ENCODE measurements around the gene SLC9A3.

Gene SLC9A3

GRCh38 chr5:447501-447900 is 76.7 kb downstream of the SLC9A3 start:
- no peak overlapping the region for H3K9ac ChIP-seq (ENCODE audit: low read length)
- H3K4me1 ChIP-seq (ENCODE audit: control insufficient read depth, insufficient read depth, low read length): peaks cover 13% of the 10 kb centered on the region
- no peaks in the 10 kb centered on the region for H3K27me3 ChIP-seq (ENCODE audit: control insufficient read depth, insufficient read depth, low read length)
- H3K4me3 ChIP-seq (ENCODE audit: low read length): no peak overlapping the region
- peaks cover 8% of the 10 kb centered on the region for H3K36me3 ChIP-seq (ENCODE audit: control insufficient read depth, insufficient read depth, low read length)
- H3K9me3 ChIP-seq (ENCODE audit: control insufficient read depth, low read length): no peaks in the 10 kb centered on the region

- Histone ChIP-seq H3K9ac (ENCODE audit: low read length) (no peak overlapping the region), H3K4me1 (ENCODE audit: control insufficient read depth, insufficient read depth, low read length) (peaks cover 19% of the 10 kb centered on the region), H3K36me3 (ENCODE audit: control insufficient read depth, insufficient read depth, low read length) (peaks cover 8% of the 10 kb centered on the region), H3K27me3 (ENCODE audit: control insufficient read depth, insufficient read depth, low read length) (no peaks in the 10 kb centered on the region), H3K4me3 (ENCODE audit: low read length) (no peak overlapping the region), H3K9me3 (ENCODE audit: control insufficient read depth, low read length) (no peaks in the 10 kb centered on the region)
Observed at GRCh38 chr5:446883-447263, 77.4 kb downstream of the SLC9A3 start.

GRCh38 chr5:446066-446882 is 78.0 kb downstream of the SLC9A3 start:
- no peaks in the 10 kb centered on the region for H3K27me3 ChIP-seq (ENCODE audit: control insufficient read depth, insufficient read depth, low read length)
- no peaks in the 10 kb centered on the region for H3K9me3 ChIP-seq (ENCODE audit: control insufficient read depth, low read length)
- H3K4me1 ChIP-seq (ENCODE audit: control insufficient read depth, insufficient read depth, low read length): peaks cover 19% of the 10 kb centered on the region
- H3K9ac ChIP-seq (ENCODE audit: low read length): no peak overlapping the region
- H3K36me3 ChIP-seq (ENCODE audit: control insufficient read depth, insufficient read depth, low read length): peaks cover 8% of the 10 kb centered on the region
- H3K4me3 ChIP-seq (ENCODE audit: low read length): no peak overlapping the region

DNA sequence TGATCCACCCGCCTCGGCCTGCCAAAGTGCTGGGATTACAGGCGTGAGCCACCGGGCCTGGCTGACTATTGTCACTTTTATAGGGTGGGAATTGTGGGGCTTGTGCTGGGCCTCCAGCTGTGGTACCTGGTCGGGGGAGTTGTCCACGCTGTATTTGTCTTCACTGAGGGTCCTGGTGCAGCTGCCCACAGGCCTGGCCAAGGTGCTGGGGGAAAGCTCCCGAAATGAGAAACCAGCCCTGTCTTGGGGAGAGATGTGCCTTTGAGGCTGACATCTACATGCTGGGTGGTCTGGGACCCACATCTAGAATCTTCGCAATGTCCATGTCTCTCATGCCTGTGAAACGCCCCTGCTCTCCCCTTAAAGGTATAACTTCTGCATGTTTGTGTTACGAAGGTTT is 78.7 kb downstream of the SLC9A3 start:
- H3K36me3 ChIP-seq (ENCODE audit: control insufficient read depth, insufficient read depth, low read length): peaks cover 8% of the 10 kb centered on the region
- H3K9me3 ChIP-seq (ENCODE audit: control insufficient read depth, low read length): no peaks in the 10 kb centered on the region
- H3K27me3 ChIP-seq (ENCODE audit: control insufficient read depth, insufficient read depth, low read length): no peaks in the 10 kb centered on the region
- peaks cover 19% of the 10 kb centered on the region for H3K4me1 ChIP-seq (ENCODE audit: control insufficient read depth, insufficient read depth, low read length)
- H3K9ac ChIP-seq (ENCODE audit: low read length): no peak overlapping the region
- H3K4me3 ChIP-seq (ENCODE audit: low read length): no peak overlapping the region

GRCh38 chr5:444226-444625 is 80.0 kb downstream of the SLC9A3 start:
- no peaks in the 10 kb centered on the region for H3K27me3 ChIP-seq (ENCODE audit: control insufficient read depth, insufficient read depth, low read length)
- H3K4me3 ChIP-seq (ENCODE audit: low read length): no peak overlapping the region
- no peaks in the 10 kb centered on the region for H3K9me3 ChIP-seq (ENCODE audit: control insufficient read depth, low read length)
- H3K36me3 ChIP-seq (ENCODE audit: control insufficient read depth, insufficient read depth, low read length): peaks cover 8% of the 10 kb centered on the region
- H3K9ac ChIP-seq (ENCODE audit: low read length): peak overlapping the region; percentile 87
- H3K4me1 ChIP-seq (ENCODE audit: control insufficient read depth, insufficient read depth, low read length): peaks cover 19% of the 10 kb centered on the region

- H3K9me3 ChIP-seq (ENCODE audit: control insufficient read depth, low read length): no peaks in the 10 kb centered on the region
- peak overlapping the region; percentile 92 for H3K4me3 ChIP-seq (ENCODE audit: low read length)
- H3K9ac ChIP-seq (ENCODE audit: low read length): peak overlapping the region; percentile 87
- no peaks in the 10 kb centered on the region for H3K27me3 ChIP-seq (ENCODE audit: control insufficient read depth, insufficient read depth, low read length)
- peaks cover 19% of the 10 kb centered on the region for H3K4me1 ChIP-seq (ENCODE audit: control insufficient read depth, insufficient read depth, low read length)
- H3K36me3 ChIP-seq (ENCODE audit: control insufficient read depth, insufficient read depth, low read length): peaks cover 8% of the 10 kb centered on the region
Observed at GRCh38 chr5:443239-444151, 80.8 kb downstream of the SLC9A3 start.

DNA sequence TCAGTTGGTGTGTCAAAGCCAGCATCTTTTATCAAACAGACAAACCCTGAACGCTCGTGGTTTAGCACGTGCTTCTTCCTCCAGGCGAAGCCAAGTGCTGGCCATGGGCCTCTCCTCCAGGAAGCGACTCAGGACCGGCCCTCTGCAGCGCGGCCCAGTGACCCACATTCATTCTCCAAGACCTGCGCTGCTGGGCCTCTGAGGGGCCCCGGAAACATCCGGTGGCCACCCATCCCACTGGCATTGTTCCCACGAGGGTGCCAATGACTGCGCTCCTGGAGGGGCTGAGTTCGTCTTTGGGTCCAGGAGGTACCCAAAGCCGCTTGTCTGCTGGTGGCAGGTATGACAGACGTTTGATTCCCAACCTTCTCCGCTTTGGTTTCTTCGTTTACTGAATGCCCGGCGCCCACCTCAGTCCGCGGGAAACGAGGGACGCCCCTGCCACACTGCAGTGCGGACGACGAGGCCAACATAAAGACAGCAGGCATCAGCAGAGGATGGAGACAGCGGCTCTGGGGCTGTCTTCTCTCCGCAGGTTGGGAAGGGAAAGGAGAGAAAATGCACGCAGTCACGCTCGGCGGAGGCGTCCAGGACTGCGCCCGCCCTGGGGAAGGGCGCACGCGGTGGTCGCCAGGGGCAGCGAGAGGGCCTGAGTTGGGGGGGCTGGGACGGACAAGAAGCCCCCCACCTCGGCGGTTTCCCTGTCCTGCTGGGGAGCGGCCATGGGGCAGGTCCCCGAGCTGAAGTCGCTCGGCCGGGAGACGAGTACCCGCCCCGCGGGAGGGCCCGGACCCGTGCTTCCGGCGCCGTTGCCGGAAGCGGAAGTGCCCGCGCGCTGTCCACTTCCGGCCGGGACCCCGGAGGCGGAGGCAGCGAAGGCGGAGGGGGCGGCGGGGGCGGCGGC is 81.7 kb downstream of the SLC9A3 start, which contains the start of gene EXOC3:
EXOC3 (plus strand) TSS at position 842 of the 904 bp plus-strand sequence. CDS start 3,030 bp downstream, outside the sequence.
- H3K36me3 ChIP-seq (ENCODE audit: control insufficient read depth, insufficient read depth, low read length): peaks cover 3% of the 10 kb centered on the region
- H3K9ac ChIP-seq (ENCODE audit: low read length): peak within 1 kb of the TSS; percentile 87
- peak within 1 kb of the TSS; percentile 92 for H3K4me3 ChIP-seq (ENCODE audit: low read length)
- H3K9me3 ChIP-seq (ENCODE audit: control insufficient read depth, low read length): no peaks in the 10 kb centered on the region
- H3K4me1 ChIP-seq (ENCODE audit: control insufficient read depth, insufficient read depth, low read length): peaks cover 19% of the 10 kb centered on the region
- H3K27me3 ChIP-seq (ENCODE audit: control insufficient read depth, insufficient read depth, low read length): no peaks in the 10 kb centered on the region

DNA sequence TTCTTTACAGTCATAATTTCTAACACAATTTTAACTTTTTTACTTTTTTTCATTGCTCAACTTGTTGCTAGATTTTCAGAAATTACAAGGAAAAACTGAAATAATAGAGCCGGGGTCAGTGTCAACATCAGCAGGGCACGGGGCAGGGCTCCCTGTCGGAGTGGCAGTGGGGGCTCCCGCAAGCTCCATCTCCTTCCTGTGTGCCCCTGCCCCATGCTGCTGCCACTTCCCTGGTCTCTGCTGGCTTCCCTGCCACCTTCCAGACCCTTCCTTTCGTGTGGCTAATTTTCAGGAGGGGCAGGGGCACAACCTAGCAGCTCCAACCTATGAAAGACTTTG is 82.3 kb downstream of the SLC9A3 start:
- peak overlapping the region; percentile 73 for H3K4me3 ChIP-seq (ENCODE audit: low read length)
- H3K9ac ChIP-seq (ENCODE audit: low read length): no peak overlapping the region
- no peaks in the 10 kb centered on the region for H3K36me3 ChIP-seq (ENCODE audit: control insufficient read depth, insufficient read depth, low read length)
- no peaks in the 10 kb centered on the region for H3K9me3 ChIP-seq (ENCODE audit: control insufficient read depth, low read length)
- no peaks in the 10 kb centered on the region for H3K27me3 ChIP-seq (ENCODE audit: control insufficient read depth, insufficient read depth, low read length)
- peaks cover 19% of the 10 kb centered on the region for H3K4me1 ChIP-seq (ENCODE audit: control insufficient read depth, insufficient read depth, low read length)

DNA sequence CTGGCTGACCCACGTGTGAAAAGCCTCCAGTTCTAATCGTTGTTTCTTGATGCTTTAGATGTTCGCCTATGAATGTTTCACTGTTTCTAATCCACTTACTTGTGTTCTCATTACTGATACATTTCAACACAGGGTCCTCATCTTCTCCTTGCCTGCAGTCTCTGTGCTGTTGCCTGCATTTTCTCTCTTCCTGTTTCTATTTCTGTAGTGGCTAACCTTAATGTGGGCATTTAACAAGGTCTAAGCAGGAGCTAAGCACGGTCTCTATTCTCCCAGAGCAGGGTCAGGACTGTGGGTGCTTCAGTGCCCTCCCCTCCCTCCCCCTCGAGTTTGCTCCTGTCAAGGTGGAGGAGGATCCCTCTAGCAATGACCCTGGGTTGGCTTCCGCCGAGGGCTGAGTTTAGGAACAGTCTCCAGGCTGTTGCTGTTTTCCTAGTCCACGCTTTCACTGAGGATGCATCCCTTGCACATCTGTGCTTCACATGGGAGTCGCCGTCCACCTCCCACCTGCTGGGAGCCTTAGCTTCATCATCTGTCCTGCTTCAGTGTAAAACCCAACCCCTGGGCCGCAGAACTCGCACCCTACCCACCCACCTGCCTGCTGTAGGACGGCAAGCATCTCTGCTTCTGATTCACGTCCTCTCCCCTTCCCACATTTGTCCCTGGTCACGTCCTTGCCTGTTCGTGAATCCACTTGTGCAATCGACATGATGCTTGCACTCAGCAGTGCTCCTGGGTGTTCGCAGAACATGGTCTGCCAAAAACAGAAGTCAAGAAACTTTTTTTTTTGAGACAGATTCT is 83.6 kb downstream of the SLC9A3 start:
- Histone ChIP-seq H3K27me3 (ENCODE audit: control insufficient read depth, insufficient read depth, low read length) (no peaks in the 10 kb centered on the region), H3K4me3 (ENCODE audit: low read length) (no peak overlapping the region), H3K9ac (ENCODE audit: low read length) (no peak overlapping the region), H3K36me3 (ENCODE audit: control insufficient read depth, insufficient read depth, low read length) (no peaks in the 10 kb centered on the region), H3K9me3 (ENCODE audit: control insufficient read depth, low read length) (no peaks in the 10 kb centered on the region), H3K4me1 (ENCODE audit: control insufficient read depth, insufficient read depth, low read length) (peaks cover 19% of the 10 kb centered on the region)

DNA sequence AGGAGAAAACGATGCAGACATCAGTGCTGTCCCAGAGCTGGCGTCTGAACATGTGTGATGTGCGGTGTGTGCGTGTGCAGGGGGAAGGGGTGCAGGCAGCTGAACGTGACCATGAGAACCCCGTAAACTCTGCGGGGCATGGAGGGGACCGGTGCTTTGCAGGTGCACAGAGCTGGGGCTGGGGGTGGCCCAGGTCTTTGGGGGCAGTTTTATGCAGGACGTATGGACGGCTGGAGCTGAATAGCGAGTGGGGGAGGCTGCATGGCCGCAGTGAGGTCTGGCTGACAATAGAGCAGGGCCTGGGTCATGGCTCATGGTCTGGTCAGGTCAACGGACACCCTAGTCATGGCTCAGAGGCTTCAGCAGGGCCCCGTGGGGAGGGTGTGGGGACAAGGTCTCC is 84.6 kb downstream of the SLC9A3 start:
- peaks cover 19% of the 10 kb centered on the region for H3K4me1 ChIP-seq (ENCODE audit: control insufficient read depth, insufficient read depth, low read length)
- H3K9ac ChIP-seq (ENCODE audit: low read length): no peak overlapping the region

GRCh38 chr5:439181-439580 is 85.1 kb downstream of the SLC9A3 start:
- no peaks in the 10 kb centered on the region for H3K36me3 ChIP-seq (ENCODE audit: control insufficient read depth, insufficient read depth, low read length)

More for the DNA sequence above, 84.6 kb downstream of the SLC9A3 start:
- no peaks in the 10 kb centered on the region for H3K36me3 ChIP-seq (ENCODE audit: control insufficient read depth, insufficient read depth, low read length)
- H3K9me3 ChIP-seq (ENCODE audit: control insufficient read depth, low read length): no peaks in the 10 kb centered on the region
- H3K4me3 ChIP-seq (ENCODE audit: low read length): no peak overlapping the region
- no peaks in the 10 kb centered on the region for H3K27me3 ChIP-seq (ENCODE audit: control insufficient read depth, insufficient read depth, low read length)

More at GRCh38 chr5:439181-439580, 85.1 kb downstream of the SLC9A3 start:
- Histone ChIP-seq H3K4me3 (ENCODE audit: low read length) (no peak overlapping the region), H3K4me1 (ENCODE audit: control insufficient read depth, insufficient read depth, low read length) (peaks cover 14% of the 10 kb centered on the region), H3K27me3 (ENCODE audit: control insufficient read depth, insufficient read depth, low read length) (no peaks in the 10 kb centered on the region), H3K9me3 (ENCODE audit: control insufficient read depth, low read length) (no peaks in the 10 kb centered on the region), H3K9ac (ENCODE audit: low read length) (no peak overlapping the region)
